NCI-H446 treated with DMSO at 0.1 percent for 48 hours (cell line): ENCODE data around the gene FGD1.

Experiments
- DNase-seq: peaks from one replicate; lab custom pipeline; 2025; lab: John Stamatoyannopoulos, UW

The FGD1 gene

GRCh38 chrX:54407266-54407665 lies 88.8 kb downstream of the FGD1 start:
- DNase-seq, result no peak

- DNase-seq, result no peak
Observed at GRCh38 chrX:54397113-54397512, 98.9 kb downstream of the FGD1 start.
